Cardiac muscle cell (in vitro differentiated cells and primary cell): ENCODE results near the gene ZBTB9. TPM values are rescaled to one million over a fixed set of nuclear protein-coding genes. Genes with fewer than 3 reads are reported as not detected.
A peak's percentile ranks its signal among the peaks of the same experiment; 100 is the strongest.

Experiments
- DNase-seq, 2 donors: peaks; one replicate each; pipeline versions ENCODE4 v3.0.0 to v3.0.0-alpha.2; 2010 to 2017; ENCODE audit warnings: low read depth in 1 of 2, low spot score in 1 of 2
- H3K27ac ChIP-seq: fragments of 200-600 bp; sonication (generic); 2 replicates; pipeline ENCODE4 v1.5.1; 2016
- H3K27me3 ChIP-seq: fragments of 200-600 bp; sonication (generic); 2 replicates; pipeline ENCODE4 v1.6.0; 2016; ENCODE audit warnings: control low read depth
- H3K36me3 ChIP-seq: fragments of 200-600 bp; sonication (generic); 2 replicates; pipeline ENCODE4 v1.5.1; 2016; ENCODE audit warnings: control low read depth
- H3K4me1 ChIP-seq: fragments of 200-600 bp; sonication (generic); 2 replicates; pipeline ENCODE4 v1.8.1; 2017; ENCODE audit warnings: low read depth, mild to moderate bottlenecking, mixed run types
- H3K4me3 ChIP-seq: fragments of 200-600 bp; sonication (generic); 2 replicates; pipeline ENCODE4 v1.5.1; 2016; ENCODE audit warnings: mild to moderate bottlenecking
- H3K9me3 ChIP-seq: fragments of 200-600 bp; sonication (generic); 2 replicates; pipeline ENCODE4 v1.5.1; 2017; ENCODE audit warnings: low read depth, mild to moderate bottlenecking, control low read depth
- CTCF ChIP-seq: IDR thresholded peaks from 2 replicates; pipeline ENCODE4 v1.5.1; 2012; ENCODE audit warnings: low read depth, mild to moderate bottlenecking, low read length
- polyA plus RNA-seq: library from polyadenylated mRNA; unstranded; fragments of >200 nt; fragmentation: Nextera tagmentation; extraction: Ambion mirVana; gene quantifications from 2 replicates; pipeline ENCODE4 v1.2.1, GENCODE V29; 2016
- total RNA-seq: library from RNA; depleted of rRNA; stranded (reverse); fragments of >200 nt; gene quantifications from 2 replicates; pipeline ENCODE4 v1.2.3, GENCODE V29; 2016

Gene ZBTB9
- total and polyA plus RNA-seq, 2 experiments from 2014 or later = 5.5 to 9.5 TPM

DNA sequence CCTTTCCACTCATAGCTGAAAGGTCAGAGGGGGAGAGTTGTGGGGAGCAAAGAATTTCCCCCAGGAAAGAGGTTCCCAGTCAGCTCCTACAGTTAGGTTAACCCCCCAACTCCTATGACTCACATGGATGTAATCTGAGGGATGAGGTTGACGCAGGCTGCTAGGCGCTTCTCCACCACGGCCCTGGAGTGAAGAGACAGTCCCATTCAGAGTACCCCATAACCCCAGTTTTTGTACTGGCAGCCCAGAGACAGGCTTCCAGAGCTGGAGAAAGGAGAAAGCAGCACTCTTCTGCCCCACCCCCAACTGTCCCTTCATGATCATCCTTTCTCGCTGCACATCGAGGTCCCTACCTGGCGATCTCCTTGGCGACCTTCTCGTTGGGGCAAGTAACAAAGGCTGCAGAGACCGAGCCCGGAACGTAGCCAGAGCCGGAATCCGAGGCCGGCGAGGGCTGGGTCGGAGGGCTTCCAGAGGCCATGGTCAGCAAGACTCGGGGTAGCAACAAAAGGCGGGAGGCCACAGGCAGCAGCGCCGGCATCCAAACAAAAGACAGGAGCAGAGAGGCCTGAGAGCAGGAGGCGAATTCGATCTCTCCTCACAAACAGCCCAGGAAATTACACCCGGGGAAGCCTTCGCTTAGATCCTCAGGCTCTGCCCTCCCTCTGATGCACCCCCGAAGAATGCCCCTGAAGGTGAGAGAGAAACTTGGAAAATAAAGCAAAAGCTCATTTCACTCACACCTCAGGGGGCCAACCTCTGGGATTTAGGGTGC lies 37.1 kb upstream of the ZBTB9 start:
- no peaks in the 10 kb centered on the region for H3K27me3 ChIP-seq
- peak; percentile 55 to 75 for DNase-seq
- TF ChIP-seq CTCF = no peak
- H3K4me3 ChIP-seq = peak overlapping the region; percentile 86
- H3K36me3 ChIP-seq = peaks cover 29% of the 10 kb centered on the region
- peaks cover 28% of the 10 kb centered on the region for H3K4me1 ChIP-seq
- no peaks in the 10 kb centered on the region for H3K9me3 ChIP-seq
- peak overlapping the region; percentile 93 for H3K27ac ChIP-seq

- TF ChIP-seq CTCF = peak; percentile 27
- peak within 1 kb of the TSS; percentile 96 for H3K27ac ChIP-seq
- DNase-seq = peak; percentile 99 to 100
These were observed 36.3 kb upstream of the ZBTB9 start, which contains the start of gene CUTA for GRCh38 chr6:33417903-33418689. TSS of gene CUTA (minus strand) at chr6:33418107. CDS start at chr6:33418000, 107 bp downstream.

GRCh38 chr6:33418690-33419291 lies 35.6 kb upstream of the ZBTB9 start:
- no peaks in the 10 kb centered on the region for H3K27me3 ChIP-seq
- H3K27ac ChIP-seq = peak overlapping the region; percentile 96
- no peak for TF ChIP-seq CTCF
- peak overlapping the region; percentile 33 for H3K4me3 ChIP-seq
- no peaks in the 10 kb centered on the region for H3K9me3 ChIP-seq
- H3K4me1 ChIP-seq = peaks cover 28% of the 10 kb centered on the region
- peak in 1 of 2 donors; percentile 46 for DNase-seq
- peaks cover 19% of the 10 kb centered on the region for H3K36me3 ChIP-seq

More at GRCh38 chr6:33417903-33418689, 36.3 kb upstream of the ZBTB9 start, which contains the start of gene CUTA:
- Histone ChIP-seq H3K27me3 (no peaks in the 10 kb centered on the region), H3K36me3 (peaks cover 22% of the 10 kb centered on the region), H3K4me3 (peak within 1 kb of the TSS; percentile 86), H3K4me1 (peaks cover 28% of the 10 kb centered on the region), H3K9me3 (no peaks in the 10 kb centered on the region)

- peaks cover 15% of the 10 kb centered on the region for H3K36me3 ChIP-seq
- peak; percentile 57 to 83 for DNase-seq
- no peaks in the 10 kb centered on the region for H3K27me3 ChIP-seq
- H3K9me3 ChIP-seq = no peaks in the 10 kb centered on the region
- peak within 1 kb of the TSS; percentile 42 for H3K4me3 ChIP-seq
- H3K27ac ChIP-seq = peak within 1 kb of the TSS; percentile 96
- no peak for TF ChIP-seq CTCF
- peaks cover 33% of the 10 kb centered on the region for H3K4me1 ChIP-seq
These were observed 34.5 kb upstream of the ZBTB9 start, which contains the start of gene SYNGAP1 for GRCh38 chr6:33419580-33420490. TSS of gene SYNGAP1 (plus strand) at chr6:33420065. CDS start at chr6:33420265, 200 bp downstream.
